Measurements from ENCODE around the gene SLC4A4. TPM values are rescaled to one million over a fixed set of nuclear protein-coding genes. Genes with fewer than 3 reads are reported as not detected.

Gene SLC4A4
- total and polyA plus RNA-seq, 2 of the 8 experiments (the other 6 are each of a cell fraction or from before 2014, with no cell fraction given), result 0.67 to 2.8 TPM

- Histone ChIP-seq H3K14ac (ENCODE audit: insufficient read length) (no peak overlapping the region), H2AK5ac (ENCODE audit: low read depth, low read length) (no peak overlapping the region), H3K4me2 (ENCODE audit: insufficient read depth in 1 of 2, low read depth in 2 of 2, low read length in 2 of 2) (no peak overlapping the region), H3K4me1 (replicated peaks in 1 of 4; ENCODE audit: control insufficient read depth in 3 of 4, insufficient read depth in 4 of 4, low read length in 3 of 4) (no peaks in the 10 kb centered on the region), H3K23ac (ENCODE audit: insufficient read length) (no peak overlapping the region), H3K27me3 (replicated peaks in 1 of 4; ENCODE audit: control insufficient read depth in 3 of 4, extremely low read depth in 1 of 4, insufficient read depth in 3 of 4, low read length in 3 of 4) (no peaks in the 10 kb centered on the region), H3K56ac (replicated peaks; ENCODE audit: insufficient read length, low read depth, low read length) (no peak overlapping the region), H3K27ac (ENCODE audit: low read depth, low read length) (no peak overlapping the region), H3K79me1 (ENCODE audit: low read depth, low read length) (no peaks in the 10 kb centered on the region), H2AFZ (ENCODE audit: low read length) (no peak overlapping the region), H3K23me2 (ENCODE audit: low read depth, low read length) (no peaks in the 10 kb centered on the region), H2BK120ac (replicated peaks; ENCODE audit: low read depth, low read length) (no peak overlapping the region), H2BK12ac (ENCODE audit: low read depth, low read length) (no peak overlapping the region), H4K20me1 (replicated peaks in 1 of 2; ENCODE audit: control insufficient read depth in 1 of 2, insufficient read depth in 2 of 2, low read length in 2 of 2) (no peaks in the 10 kb centered on the region), H3K9me3 (ENCODE audit: insufficient read depth in 2 of 2, low read depth in 1 of 2, low read length in 1 of 2) (no peaks in the 10 kb centered on the region), H4K8ac (ENCODE audit: extremely low read depth, insufficient read depth, low read length) (no peak overlapping the region), H3K36me3 (ENCODE audit: control insufficient read depth in 2 of 4, insufficient read depth in 4 of 4, low read length in 3 of 4) (no peaks in the 10 kb centered on the region), H4K91ac (replicated peaks; ENCODE audit: insufficient read length, low read length) (no peak overlapping the region), H3K18ac (ENCODE audit: extremely low read depth, low read length) (no peak overlapping the region), H2BK20ac (ENCODE audit: low read length) (no peak overlapping the region), H2BK5ac (ENCODE audit: low read depth, low read length) (no peak overlapping the region), H3K4ac (replicated peaks; ENCODE audit: insufficient read length, low read depth, low read length) (no peak overlapping the region), H4K5ac (ENCODE audit: insufficient read length, low read depth, low read length) (no peak overlapping the region), H3K79me2 (ENCODE audit: control insufficient read depth in 1 of 2, insufficient read depth in 2 of 2, low read length in 2 of 2) (no peaks in the 10 kb centered on the region), H3K4me3 (ENCODE audit: extremely low read depth in 1 of 4, insufficient read depth in 2 of 4, low read depth in 3 of 4, low read length in 4 of 4) (no peak overlapping the region), H3K9ac (replicated peaks in 1 of 4; ENCODE audit: extremely low read depth in 1 of 4, low read depth in 3 of 4, low read length in 3 of 4) (no peak overlapping the region), H2BK15ac (ENCODE audit: low read length) (no peak overlapping the region)
- WGBS, 2 experiments (ENCODE audit: extremely low coverage in 1 of 2, insufficient coverage in 1 of 2, insufficient read length in 1 of 2, insufficient replicate concordance in 2 of 2, low coverage in 1 of 2, low lambda C conversion rate in 2 of 2, missing lambda C conversion rate in 1 of 2), result 90% methylated on average over 2 of the region's 2 CpGs; no CpG with 5 or more reads in 1 of the 2 experiments
- CTCF ChIA-PET (ENCODE audit: partially characterized antibody), result no interaction called here
- no peak for TF ChIP-seq SP2 (IDR thresholded peaks at IDR 0.05; ENCODE audit: low read length)
- TF ChIP-seq PHF8 (conservative IDR thresholded peaks at IDR 0.05; ENCODE audit: low read depth, low read length), result no peak
- no peak for TF ChIP-seq POU5F1 (IDR thresholded peaks at IDR 0.05; ENCODE audit: low read depth, low read length)
- no peak for TF ChIP-seq HDAC2 (IDR thresholded peaks at IDR 0.05; ENCODE audit: borderline replicate concordance in 1 of 2, low read depth in 2 of 2, low read length in 2 of 2)
- TF ChIP-seq SAP30 (IDR thresholded peaks at IDR 0.05; ENCODE audit: insufficient read depth, insufficient replicate concordance, low read length), result no peak
- TF ChIP-seq USF2 (IDR thresholded peaks at IDR 0.05; ENCODE audit: low read length), result no peak
- no peak for TF ChIP-seq RFX5 (IDR thresholded peaks at IDR 0.05; ENCODE audit: borderline replicate concordance, low read depth, low read length)
- no peak for TF ChIP-seq RBBP5 (IDR thresholded peaks at IDR 0.05; ENCODE audit: borderline replicate concordance, low read depth, low read length)
- no peak for DNase-seq (ENCODE audit: low read depth in 1 of 2, low spot score in 2 of 2)
- no peak for FAIRE-seq
- POLR2A ChIA-PET (ENCODE audit: partially characterized antibody), result no interaction called here
These were observed 87.7 kb downstream of the SLC4A4 start for GRCh38 chr4:71426381-71427042.

All from H1 (cell line).